GM18507 (cell line): ENCODE data around the gene JAM3.

ENCODE experiments used
- DNase-seq: peaks from one replicate; pipeline ENCODE4 v3.0.0; 2011; ENCODE audit warnings: low read depth; ENCODE audit not compliant: insufficient read length; ENCODE audit errors: extremely low spot score
- FAIRE-seq: peaks from 2 replicates; lab custom pipeline; 2011; peaks lifted over from hg19 to GRCh38; lab: Jason Lieb, UNC

The JAM3 gene

DNA sequence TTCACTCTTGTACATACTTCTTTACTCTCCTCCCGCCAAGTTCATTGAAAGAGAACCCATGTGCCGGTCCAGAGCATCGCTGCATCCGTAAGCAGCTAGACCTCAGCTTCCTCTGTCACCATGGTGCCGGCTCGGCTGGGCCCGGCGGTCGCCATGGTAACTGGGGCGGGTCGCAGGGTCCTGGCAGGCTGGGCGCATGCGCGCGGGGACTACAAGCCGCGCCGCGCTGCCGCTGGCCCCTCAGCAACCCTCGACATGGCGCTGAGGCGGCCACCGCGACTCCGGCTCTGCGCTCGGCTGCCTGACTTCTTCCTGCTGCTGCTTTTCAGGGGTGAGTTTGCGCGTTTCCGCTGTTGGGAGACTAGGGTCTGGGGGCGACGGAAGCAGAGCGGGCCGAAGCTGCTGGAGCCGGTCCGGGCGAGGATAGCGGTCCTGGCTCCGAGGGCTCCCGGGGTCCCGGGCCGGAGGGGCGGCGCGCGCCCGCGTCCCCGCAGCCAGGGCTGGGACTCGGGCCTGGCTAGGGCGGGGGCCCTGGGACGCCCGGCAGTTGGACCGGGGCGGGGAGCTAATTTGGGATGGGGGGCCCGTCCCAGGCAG is at the start of gene JAM3:
Gene JAM3, plus strand, starts transcription at position 244 of the 597 bp plus-strand sequence. Its CDS starts 12 bp downstream, at position 256.
- DNase-seq (peak; percentile 83), FAIRE-seq (peak; percentile 80)

DNA sequence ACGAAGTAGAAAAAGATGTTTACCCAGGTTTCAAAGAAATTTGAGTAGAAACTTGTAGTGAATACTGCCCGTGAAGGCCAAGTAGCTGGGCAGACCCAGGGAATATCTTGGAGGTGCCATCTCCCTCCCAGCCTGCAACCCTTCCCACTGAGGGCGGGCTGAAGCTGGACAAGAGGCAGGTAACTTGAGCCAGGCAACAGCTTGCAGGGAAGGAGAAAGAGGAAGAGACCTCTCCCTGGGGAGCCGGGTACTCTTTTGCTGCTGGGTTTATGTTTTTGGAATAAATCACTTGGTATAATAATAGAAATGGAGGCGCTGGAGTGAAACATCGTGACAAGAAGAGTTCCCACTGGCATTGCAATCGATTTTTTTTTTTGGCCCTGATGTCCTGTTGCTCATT is 49.4 kb upstream of the JAM3 start:
- FAIRE-seq = no peak
- DNase-seq = no peak

DNA sequence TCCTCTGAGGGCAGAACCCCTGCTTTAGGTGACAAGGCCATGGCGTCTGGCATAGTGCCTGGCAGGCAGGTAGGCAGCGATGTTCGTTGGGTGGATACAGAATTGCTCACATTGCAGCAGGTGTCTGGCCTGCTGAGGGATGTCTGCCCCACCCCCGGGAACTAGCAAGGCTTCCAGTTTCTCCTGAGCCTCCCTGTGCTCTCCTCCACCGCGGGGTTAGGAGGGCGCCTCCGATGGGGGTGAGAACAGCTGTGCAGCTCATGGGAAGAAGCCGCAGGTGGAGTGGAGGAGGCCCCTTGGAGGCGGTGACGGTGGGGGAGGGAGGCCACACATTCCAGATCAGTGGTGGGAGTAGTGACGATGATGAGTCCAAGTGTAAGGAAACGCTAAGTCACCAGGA is 48.3 kb upstream of the JAM3 start:
- FAIRE-seq (no peak), DNase-seq (no peak)

DNA sequence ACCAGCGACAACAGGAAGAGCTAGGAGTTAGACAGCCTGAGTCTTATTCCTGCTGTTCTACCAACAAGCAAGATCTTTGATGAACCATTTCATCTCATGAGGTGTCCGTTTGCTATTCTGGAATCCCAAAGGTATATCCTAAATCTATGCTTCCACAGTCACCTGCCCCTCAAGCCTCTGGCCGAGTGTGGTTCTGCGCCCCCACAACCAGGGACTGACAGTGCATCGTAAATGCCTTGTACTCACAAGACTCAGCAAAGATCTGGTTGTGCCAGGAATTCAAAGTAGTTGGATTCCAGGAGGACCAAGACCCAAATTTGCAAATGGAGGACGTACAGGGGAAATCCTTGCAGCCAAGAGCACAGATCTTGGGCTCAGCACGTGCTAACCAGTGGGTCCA is 47.5 kb upstream of the JAM3 start:
- DNase-seq (no peak), FAIRE-seq (no peak)

DNA sequence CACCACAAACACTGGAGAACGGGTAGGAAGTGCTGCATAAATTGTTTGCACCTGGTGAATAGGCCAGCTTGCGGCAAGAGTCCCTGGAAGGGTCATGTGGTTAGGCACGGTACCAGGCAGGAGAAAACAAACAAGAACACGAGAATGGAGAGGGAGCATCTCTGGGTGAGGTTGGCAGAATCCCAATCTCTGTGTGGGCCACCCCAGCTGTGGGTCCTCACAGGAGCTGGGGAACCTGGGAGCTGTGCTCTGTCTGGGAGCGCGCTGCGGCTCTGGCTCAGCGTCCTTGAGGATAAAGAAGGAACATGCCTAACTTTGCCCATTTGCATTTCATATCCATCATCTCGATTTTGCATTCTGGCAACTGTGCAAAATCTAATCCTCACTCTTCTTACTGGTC is 46.1 kb upstream of the JAM3 start:
- DNase-seq = no peak
- no peak for FAIRE-seq

DNA sequence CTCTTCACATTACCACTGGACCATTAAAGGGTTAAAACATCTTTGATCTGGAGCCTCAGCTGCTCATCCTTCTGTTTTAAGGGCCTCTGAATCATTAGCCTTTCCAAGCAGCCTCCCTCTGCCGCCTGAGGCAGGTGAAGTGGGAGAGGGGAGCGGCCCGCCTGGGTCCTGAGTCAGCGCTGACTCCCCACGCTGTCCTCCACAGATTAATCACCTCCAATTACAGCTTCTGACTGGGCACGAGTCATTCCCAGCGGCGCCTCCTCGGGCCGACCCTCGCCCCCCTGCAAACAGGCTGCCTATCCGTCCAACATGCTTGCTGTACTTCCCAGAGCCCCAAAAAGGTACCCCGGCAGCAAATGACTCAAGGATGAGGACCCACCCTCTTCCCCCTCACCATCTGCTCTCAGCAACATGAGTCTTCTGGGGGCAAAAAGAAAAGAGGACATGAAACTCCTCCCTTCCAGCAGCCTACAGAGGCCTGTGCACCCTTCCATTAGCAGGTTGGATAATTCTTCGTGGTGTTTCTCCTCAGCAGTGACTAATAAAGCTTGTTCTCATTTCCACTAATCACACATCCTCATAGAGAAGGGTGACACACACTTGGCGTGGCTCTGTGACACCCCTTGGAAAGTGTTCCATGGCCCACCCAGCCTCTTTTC is 44.3 kb upstream of the JAM3 start:
- FAIRE-seq (no peak), DNase-seq (no peak)

DNA sequence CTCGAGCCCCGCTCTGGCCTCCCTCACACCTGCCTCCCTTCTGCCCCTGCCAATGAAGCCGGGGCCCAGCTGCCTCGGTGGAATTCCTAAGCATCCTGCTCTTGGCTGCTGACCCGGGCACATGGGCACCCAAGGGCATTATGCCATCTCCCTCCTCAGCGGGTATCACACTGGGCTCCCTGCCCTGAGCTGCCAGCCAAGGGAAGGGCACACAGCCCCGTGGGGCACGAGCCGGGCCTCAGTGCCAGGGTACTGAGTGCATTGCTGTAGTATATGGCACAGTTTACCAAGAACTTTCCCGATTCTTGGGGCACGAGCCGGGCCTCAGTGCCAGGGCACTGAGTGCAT is 43.8 kb upstream of the JAM3 start:
- DNase-seq (no peak), FAIRE-seq (no peak)

DNA sequence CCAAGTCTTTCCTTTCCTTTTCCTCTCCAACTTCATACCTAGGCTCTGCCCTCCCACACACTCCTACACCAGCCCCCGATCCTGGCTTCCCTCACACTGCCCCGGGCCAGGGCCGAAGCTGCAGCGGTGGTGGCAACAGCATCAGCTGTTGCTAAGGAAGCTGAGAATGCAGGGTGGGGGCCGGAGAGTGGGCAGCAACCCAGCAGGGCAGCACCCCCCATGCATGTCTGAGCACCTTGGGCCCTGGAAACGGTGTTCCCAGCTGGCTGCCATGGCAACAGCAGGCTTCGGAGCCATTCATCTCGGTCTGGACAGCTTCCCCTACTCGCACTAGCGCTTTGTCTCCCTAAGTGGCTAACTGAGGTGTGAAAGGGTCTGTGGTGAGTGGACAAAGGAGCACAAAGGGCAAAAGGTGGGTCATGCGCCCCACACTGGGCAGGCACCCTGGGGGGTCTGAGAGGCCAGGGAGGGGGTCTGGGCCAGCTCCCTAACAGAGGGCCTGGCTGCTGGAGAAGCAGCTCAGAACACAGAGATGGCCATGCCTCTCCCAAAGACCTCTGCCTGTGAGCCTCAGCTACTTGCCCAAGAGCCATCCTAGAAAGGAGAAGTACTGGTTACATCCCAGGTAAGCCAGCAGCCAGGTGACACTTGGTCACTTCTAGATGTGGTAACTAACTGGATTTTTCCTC is 42.1 kb upstream of the JAM3 start:
- FAIRE-seq (no peak), DNase-seq (no peak)

DNA sequence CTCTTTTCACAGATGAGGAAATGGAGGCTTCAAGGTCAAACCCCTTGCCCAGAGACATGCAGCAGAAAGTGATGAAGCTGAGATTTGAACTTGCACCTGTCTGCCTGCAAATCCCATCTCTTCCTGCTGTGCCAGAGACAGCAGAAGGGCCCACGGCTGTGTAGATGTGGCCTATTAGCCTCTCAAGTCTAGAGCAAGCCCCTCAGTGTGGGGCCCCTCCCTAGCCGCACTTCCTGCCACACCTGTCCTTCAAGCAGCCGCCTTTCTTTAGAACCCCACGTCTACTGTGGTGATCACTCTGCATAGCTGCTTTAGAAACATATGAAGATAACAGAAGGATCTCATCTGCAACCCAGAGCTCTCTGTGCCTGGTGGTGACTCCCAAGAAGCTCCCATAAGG is 41.2 kb upstream of the JAM3 start:
- DNase-seq = no peak

DNA sequence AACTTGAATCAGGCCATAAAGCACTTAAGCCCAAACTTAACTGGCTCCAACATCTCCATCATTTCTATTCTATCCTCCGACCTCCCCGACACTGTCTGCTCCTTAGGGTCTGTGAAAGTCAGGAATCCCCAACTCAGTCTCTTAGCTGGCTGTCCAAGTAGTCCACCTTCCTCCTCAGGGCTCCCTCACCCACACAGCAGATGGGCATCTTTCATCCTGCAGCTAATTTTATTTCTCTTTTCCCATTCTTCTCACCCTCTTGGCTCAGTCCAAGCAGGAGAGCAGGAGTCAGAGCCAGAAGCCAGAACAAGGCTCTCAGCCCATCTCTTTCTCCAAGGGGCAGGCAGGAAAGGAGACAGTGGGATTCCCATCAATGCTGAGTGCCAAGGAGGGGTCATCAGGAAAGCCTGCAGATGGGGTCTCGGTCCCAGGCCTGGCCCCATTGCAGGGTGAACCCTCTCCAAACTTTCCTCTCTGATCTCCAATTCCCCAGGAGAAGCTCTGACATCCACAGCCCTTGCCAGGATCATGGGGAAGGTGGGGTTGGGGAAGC is 40.4 kb upstream of the JAM3 start:
- no peak for FAIRE-seq

More for the DNA sequence above, 41.2 kb upstream of the JAM3 start:
- FAIRE-seq = no peak

DNA sequence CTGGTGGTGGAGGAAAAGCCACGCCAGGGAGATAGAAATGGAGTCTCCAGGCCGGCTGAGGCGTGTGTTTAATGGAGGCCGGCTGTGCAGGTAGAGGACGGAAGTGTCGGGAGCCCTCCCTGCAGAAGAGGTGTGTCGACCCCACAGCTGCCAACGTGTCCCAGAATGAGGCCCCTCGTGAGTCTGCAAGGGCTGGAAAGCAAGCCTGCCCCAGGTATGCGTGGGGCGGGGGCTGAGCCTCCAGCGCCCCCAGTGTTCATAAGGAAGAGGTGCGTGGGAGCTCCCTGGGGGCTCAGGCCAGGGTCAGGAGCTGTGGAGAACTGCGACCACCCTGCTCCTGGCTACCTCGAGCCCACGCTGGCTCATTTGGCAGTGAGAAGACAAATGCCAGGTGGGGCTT is 38.0 kb upstream of the JAM3 start:
- DNase-seq (no peak), FAIRE-seq (no peak)

More for the DNA sequence above, 40.4 kb upstream of the JAM3 start:
- no peak for DNase-seq

DNA sequence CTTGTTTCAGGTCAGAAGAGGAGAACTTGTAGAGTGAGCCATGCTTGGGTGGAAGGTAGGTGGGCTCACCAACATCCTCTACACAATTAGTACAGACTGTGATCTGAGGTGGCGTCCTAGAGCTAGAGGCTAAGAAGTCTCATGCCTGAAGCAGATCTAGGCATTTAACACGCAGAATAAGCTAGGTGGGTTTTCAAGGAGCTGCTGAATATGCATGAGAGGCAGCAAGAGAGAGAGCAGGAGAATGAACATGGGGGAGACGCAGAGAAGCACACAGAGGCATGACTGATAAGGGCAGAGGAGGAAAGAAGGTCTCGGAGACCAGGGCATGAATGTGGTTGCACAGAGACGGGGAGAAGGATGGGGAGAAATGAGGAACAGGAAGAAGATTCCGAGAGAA is 36.8 kb upstream of the JAM3 start:
- FAIRE-seq = no peak

DNA sequence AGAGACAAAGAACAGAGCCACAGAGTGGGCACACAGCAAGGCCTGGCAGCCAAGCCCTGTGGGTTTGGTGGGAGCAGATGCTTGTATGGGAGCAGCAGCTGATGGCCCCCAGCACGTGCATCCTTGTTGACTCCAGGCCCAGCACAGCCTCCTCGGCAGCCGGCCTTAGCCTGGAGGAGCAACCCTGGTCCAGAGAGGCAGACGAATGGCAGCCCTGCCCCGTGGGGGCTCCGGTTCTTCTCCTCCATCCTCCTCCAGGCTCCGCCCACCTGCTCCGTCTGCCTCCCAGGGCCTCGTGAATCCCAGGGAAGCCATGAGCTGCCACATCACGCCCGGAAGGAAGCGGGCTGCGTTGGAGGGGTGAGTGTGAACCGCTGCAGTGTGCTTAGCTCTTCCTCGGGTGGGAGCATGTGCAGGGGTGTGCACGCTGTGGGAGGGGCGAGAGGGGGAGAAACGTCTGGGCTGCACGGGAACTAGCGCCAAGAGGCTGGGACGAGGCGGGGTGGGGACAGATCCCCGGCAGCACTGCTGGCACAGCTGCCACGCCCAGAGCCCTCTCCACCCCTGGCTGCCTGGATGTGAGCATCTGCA is 36.3 kb upstream of the JAM3 start:
- no peak for FAIRE-seq
- no peak for DNase-seq

More for the DNA sequence above, 36.8 kb upstream of the JAM3 start:
- DNase-seq = no peak

DNA sequence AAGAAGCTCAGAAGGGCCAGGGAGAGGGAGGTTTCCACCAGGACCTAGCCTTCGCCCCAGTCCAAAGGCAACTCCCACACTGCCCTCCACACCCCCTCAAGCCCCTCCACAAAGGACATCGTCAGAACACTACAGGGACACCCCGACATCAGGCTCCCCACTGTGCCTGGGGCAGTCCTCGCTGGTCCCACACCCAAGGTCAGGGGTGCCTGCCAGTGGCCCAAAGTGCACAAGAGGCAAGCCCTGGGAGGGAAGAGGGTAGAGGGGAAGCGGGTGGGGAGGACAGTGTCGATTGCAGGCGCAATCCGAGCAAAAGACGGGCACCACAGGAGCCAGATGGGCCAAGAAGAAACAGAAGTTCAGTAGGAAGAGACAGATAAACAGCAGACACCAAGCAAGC is 35.6 kb upstream of the JAM3 start:
- FAIRE-seq = no peak
- DNase-seq = no peak

DNA sequence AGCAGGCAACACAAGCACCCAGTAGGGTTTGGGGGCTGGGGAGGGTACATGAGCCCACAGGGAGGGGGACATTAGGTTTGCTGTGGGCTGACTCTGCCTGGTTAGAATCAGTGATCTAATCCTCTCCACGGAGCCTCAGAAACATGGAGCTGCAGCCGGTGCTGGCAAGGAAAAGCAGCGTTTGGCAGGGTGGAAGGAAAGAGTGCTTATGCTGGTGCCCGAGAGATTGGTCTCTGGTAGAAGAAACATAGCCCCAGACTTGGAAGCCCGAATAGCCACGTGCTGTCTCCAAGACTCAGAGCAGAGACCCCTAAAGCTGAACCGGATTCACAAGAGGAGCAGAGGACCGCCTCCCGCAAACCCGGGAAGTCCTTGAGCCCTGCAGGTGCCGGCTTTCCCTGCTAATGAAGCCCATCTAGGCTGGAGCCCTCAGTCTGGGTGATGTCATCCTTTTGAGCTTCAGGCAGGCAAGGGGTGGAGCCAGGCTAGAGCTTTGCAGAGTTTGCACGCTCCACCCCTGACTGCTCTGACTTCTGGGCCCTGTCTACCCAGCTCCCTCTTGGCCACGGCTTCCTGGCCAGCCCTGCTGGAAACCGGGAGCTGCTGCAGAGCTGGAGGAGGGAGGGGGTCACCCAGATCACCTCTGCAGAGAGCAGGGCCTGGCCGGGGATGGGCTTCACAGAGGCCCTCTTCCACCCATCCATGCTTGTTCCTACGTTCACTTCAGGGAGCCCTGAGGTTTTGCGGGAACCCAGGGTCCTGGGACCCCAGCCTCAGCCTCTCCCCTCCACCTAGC is 35.0 kb upstream of the JAM3 start:
- FAIRE-seq (no peak), DNase-seq (no peak)

DNA sequence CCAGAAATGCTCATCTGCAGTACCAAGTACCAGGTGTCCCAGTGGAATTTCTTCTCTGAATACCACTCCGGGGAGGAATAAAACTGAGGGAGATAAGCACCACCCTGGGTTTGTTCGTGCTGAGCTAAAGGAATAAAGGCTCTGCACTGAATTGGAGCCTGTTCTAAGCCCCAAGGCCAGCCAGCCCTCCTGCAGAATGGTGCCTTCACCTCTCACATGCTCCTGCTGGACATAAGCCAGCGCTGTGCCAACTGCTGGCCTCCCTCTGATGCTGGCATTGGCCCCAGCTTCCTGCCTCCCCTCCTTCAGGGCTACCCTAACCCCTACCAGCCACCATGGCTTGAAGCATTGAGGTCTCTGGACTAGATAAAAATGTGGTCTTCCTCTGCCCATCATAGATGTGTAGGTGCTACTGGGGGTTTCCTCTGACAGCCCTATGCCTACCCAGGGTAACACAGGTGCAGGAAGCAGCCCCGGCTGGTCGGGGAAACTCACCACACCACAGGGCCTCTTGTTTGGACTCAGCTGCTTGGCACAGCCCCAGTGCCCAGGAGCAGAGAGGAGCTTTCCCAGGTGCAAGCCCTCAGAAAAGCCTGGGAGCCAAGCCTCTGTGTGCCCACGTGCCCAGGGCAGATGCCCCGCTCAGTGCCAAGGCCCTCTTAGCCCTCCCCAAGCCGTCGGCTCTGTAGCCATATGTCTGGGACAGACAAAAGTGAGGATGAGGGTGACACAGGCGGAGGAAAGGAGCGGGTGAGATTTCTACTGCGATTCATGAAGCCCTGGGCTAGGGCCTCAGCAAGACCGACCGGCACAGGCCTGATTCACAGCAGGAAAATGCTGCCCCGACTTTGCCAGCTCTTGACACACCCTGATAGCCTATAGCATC is 34.1 kb upstream of the JAM3 start:
- DNase-seq (no peak), FAIRE-seq (no peak)

DNA sequence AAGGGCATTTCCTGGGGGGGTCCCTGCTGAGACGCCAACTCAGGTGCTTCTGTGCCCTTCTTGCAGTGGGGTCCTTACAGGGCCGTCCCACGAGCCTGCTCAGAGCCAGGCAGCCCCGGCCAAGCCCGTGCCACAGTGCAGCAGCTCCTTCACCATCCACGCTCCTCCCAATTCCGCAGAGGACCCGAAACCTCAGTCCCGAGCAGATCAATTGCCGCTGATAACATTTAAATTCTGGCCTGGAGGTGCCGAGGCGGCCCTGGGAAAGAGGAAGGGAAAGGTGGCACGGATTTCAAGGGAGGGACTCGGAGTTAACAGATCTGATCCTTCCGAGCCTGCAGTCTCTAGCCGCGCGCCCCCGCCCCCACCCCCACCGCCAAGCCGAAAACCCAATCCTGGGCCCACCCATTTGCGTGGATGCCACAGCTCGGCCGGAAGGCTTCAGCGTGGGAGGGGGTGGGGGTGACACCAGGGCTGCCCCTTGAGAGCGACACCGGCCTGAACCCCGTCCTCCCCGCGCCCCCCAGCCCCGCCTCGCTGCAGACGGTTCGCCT is 32.3 kb upstream of the JAM3 start:
- FAIRE-seq = no peak
- no peak for DNase-seq
